GM18519 (cell line): Measurements from ENCODE around the gene RPS6KA5.
"Not testable (repeated sequence)": the region's sequence is repeated elsewhere in the genome, so short reads cannot be mapped to it uniquely, and the experiment has no call there.

Source experiments
- ATAC-seq: cut with Tn5 transposase; IDR thresholded peaks from one replicate; pipeline ENCODE4 v1.9.1; 2021; ENCODE audit warnings: mild to moderate bottlenecking, moderate library complexity; ENCODE audit not compliant: unreplicated experiment, low FRiP score

The RPS6KA5 gene

DNA sequence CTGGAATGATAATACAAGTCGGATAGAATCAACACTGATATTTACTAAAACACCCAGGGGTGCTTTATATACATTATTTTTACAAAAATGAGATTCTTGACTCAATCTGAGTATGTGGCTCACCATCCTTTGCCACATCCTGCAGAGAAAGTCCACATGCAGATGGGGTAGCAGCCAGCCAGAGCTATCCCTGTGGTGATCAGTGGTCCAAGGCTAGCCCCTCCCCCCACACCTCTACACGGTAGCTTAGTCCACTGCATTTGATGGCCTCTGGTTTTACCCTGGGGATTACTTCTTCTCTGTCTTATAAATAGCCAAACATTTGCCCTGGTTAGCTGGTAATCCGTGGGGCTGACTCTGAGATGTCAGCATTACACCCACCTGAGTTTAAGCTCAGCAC lies 216.1 kb downstream of the RPS6KA5 start:
- no peak for ATAC-seq

DNA sequence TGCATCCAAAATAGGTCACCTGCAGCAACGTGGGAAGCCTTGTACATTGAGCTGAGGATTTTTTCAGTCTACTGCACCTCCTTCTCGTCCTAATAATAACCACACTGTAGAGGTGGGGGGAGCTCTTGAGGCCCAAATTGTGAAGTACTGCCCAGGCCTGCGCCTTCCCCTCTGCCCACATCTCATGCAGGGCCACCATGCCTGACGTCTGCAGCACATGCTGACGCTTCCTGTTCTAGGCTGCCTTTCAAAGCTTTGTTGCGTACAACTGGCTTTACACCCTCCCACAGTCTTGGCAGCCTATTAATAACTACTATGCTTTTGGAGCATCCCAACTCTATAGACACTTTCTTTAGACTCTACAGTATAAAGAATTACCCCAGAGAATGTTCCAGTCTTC lies 217.7 kb downstream of the RPS6KA5 start:
- ATAC-seq, result no peak

GRCh38 chr14:90840667-90841066 lies 219.8 kb downstream of the RPS6KA5 start:
- not testable (repeated sequence) for ATAC-seq

- no peak for ATAC-seq
These were observed 220.6 kb downstream of the RPS6KA5 start for GRCh38 chr14:90839889-90840266.

GRCh38 chr14:90839024-90839888 lies 221.2 kb downstream of the RPS6KA5 start:
- ATAC-seq, result no peak

DNA sequence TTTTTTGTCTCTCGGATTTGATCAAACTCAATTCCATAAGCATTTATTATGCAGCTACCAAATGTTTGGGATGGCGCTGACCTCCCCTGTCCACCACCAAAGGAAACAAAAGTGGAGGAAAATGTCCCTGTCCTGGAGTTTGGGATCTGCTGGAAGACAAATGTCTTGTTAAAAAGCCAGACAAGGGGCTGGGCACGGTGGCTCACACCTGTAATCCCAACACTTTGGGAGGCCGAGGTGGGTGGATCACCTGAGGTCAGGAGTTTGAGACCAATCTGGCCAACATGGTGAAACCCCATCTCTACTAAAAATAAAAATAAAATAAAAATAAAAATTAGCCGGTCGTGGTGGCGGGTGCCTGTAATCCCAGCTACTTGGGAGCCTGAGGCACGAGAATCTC lies 221.9 kb downstream of the RPS6KA5 start:
- not testable (repeated sequence) for ATAC-seq

DNA sequence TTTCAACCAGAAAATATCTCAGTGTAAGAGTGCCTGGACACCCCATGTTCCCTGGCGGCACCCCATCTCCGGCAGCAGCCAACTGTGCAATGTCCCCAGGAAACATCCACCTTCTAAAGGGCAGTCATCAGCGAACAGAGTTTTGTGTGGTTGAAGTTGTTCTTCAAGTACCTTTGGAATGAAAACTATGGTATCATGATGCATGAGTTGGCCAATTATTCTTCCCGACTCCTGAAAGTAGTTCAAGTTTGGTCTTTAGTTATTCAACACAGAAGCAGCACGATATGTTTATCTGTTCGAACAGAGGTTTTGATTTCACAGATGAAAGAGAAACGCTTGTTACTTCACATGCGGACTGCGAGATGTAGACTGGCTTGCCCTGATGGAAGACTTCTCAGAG lies 223.1 kb downstream of the RPS6KA5 start:
- ATAC-seq, result no peak

GRCh38 chr14:90836692-90837063 lies 223.8 kb downstream of the RPS6KA5 start:
- ATAC-seq, result no peak

GRCh38 chr14:90831821-90832220 lies 228.6 kb downstream of the RPS6KA5 start:
- ATAC-seq, result no peak

DNA sequence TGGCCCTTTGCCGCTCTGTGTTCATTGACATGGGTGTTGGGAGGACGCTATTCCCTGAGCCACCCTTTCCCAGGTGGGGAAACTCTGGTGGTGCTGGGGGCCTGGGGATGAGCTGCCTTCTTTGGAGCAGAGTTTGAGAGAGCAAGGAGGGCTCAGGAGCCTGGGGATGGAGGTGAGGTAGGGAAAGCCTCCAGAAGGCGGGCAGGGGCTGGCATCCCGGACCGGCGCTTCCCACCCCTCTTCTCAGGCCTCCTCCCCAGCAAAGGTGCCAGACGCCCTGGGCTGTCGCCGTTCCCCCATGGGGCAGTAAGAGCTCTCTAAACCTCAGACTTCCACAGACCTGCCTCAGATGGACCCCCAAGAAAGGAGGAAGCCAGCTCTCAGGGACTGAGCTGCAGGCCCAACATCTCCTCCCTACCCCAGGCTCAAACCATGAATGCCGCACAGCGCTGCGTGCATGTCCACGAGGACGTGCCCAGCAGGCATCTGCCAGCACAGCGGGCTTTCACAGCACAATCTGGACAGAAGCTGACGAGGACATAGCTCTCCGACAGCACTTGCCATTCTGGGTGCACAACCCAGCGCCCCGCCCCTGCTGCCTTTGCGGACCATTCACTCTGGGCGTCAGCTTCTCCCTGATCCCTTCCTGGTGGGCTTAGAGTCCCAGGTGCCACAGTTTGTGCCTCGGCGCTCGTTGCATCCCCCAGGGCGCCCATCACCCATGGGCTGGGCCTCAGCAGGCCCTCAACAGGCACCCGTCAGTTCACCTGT lies 229.3 kb downstream of the RPS6KA5 start:
- no peak for ATAC-seq

- ATAC-seq, result no peak
These were observed 230.8 kb downstream of the RPS6KA5 start for GRCh38 chr14:90829677-90830076.

DNA sequence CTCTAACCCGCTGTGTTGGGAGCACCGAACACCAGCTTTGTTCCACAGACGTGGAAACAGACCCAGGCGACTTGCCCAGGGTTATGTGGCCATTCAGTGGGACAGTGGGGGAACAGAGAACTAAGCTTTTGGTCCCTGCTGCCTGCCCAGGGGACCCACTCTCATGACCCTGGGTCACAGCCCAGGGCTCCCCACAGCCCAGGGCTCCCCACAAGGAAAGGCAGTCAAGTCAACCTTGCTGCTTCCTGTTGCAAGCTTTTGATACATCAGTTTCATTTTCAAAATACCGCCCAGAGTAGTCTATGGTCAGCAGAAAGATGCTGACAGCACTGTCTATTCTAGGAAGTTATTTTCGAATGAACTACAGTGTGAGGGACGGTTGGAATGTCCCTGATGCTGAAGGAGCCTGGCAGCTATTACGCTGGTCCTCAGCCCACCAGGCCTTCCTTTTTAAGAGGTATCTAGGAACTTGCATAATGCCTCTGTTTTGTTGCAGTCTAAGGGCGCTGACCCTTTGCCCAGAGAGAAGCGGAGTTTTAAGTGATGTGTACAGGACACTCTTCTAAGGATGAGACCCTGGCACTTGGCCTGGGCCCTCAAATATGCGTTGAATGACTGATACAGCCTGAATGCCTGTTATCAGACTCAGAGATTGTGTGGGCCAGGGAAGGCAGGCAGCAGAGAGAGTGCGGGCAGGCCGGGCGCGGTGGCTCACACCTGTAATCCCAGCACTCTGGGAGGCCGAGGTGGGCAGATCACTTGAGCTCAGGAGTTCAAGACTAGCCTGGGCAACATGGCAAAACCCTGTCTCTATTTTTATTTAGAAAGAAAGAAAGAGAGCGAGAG lies 231.6 kb downstream of the RPS6KA5 start:
- no peak for ATAC-seq

- peak; percentile 97 for ATAC-seq
These were observed 232.4 kb downstream of the RPS6KA5 start for GRCh38 chr14:90827919-90828610.

DNA sequence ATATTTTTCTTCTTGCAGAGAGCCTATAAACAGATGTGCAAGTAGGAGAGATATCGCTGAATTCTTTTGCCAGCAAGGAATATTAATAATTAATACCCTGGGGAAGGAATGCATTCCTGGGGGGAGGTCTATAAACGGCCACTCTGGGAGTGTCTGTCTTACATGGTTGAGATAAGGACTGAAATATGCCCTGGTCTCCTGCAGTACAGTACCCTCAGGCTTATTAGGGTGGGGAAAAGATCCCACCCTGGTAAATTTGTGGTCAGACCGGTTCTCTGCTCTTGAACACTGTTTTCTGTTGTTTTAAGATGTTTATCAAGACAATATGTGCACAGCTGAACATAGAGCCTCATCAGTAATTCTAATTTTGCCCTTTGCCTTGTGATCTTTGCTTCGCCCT lies 236.9 kb downstream of the RPS6KA5 start:
- ATAC-seq, result not testable (repeated sequence)

DNA sequence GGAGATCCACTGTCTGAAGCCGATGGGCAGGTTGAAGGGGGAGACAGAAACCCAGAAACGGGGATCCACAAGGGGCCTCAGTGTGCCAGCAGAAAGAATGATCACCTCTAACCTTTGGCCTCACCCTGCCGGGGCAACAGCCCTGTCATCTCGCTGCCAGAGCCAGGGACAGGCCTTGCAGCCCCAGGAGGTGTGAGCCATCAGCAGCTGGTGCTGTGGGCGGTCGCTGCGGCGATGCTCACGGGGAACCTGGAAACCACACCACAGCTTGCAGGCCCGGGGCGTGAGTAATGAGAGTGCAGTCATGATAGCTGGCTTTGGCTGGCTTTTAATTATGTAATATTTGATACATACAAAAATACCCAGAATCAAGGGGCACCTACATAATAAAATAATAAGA lies 239.5 kb downstream of the RPS6KA5 start:
- no peak for ATAC-seq

DNA sequence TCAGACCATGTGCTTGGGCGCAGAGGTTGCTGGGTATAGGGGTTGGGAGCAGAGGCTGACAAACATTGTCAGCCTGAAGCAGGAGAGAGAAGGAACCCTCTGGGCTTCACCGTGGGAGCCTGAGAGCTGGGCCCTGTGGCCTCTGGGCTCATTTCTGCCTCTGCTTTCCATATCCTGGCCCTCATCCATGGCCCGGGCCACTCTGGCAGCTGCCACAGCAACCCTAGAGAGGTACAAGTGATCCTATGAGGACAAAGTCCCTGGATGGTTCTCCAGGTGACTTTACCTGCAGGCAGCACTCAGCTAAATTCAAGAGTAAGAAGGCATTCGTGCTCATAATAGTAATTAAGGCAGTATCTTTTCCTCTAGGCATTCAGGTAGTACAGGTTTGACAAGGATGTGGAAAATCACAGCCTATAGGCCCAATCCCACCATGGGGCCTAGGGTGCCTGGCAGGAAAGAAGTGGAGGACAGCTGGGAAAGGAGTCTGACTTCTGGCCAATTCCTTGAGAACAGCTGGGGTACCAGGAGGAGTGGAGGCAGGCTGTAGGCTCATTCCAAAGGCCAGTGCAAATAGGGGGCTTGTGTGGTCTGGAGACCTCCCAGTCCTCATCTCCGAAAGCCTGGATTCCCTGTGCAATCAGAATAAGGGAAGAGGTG lies 240.6 kb downstream of the RPS6KA5 start:
- ATAC-seq, result no peak

GRCh38 chr14:90818715-90819114 lies 241.7 kb downstream of the RPS6KA5 start:
- ATAC-seq, result no peak

DNA sequence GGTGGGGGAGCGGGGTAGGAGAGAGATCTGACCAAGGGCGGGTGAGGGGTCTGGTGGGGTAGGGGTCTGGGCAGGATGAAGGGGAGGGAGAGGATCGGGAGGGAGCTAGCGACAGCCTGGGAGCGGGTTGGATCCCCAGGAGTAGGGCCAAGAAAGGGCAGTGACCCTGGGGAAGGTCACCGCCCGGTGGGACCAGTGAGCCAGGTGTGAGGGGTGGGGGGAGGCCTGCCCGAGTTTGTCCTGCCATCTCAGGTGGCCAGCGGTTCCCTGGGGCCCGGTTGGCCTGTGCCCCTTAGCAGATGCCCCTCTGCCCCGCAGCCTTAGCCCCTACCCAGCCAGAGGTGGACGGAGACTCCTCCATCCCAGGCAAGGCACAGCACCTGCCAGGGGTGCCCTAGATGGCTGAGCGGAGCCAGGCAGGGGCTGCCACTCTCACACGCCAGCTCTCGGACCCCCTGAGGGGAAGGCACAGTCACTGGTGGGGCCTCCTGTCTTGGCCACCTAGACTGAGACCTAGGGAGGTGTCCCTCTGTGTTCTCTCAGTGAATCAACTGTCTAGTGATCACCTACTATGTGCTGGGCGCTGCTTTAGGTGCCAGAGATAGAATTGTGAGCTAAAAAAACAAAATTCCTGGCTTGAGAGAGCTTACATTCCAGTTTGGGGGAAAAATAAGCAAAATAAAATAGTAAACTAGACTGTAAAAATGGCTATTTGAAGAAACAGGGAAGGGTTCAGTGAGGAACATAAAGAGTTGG lies 243.6 kb downstream of the RPS6KA5 start:
- ATAC-seq, result no peak
